ENCODE data around the gene KCND3.

KCND3 gene

GRCh38 chr1:111878649-111879048 is 110.8 kb downstream of the KCND3 start:
- DNase-seq, result no peak

- no peak for DNase-seq
These were observed 111.4 kb downstream of the KCND3 start for GRCh38 chr1:111878091-111878490.

GRCh38 chr1:111876631-111877030 is 112.8 kb downstream of the KCND3 start:
- DNase-seq, result no peak

GRCh38 chr1:111875640-111876039 is 113.8 kb downstream of the KCND3 start:
- no peak for DNase-seq

GRCh38 chr1:111873460-111874030 is 115.9 kb downstream of the KCND3 start:
- DNase-seq, result no peak

- no peak for DNase-seq
These were observed 119.3 kb downstream of the KCND3 start for GRCh38 chr1:111870181-111870580.

GRCh38 chr1:111867868-111868440 is 121.5 kb downstream of the KCND3 start:
- DNase-seq, result no peak

- DNase-seq, result no peak
These were observed 124.6 kb downstream of the KCND3 start for GRCh38 chr1:111864862-111865261.

GRCh38 chr1:111863401-111863800 is 126.1 kb downstream of the KCND3 start:
- DNase-seq, result no peak

GRCh38 chr1:111862599-111862998 is 126.9 kb downstream of the KCND3 start:
- no peak for DNase-seq

GRCh38 chr1:111861523-111861922 is 127.9 kb downstream of the KCND3 start:
- DNase-seq, result no peak

GRCh38 chr1:111857194-111857651 is 132.2 kb downstream of the KCND3 start:
- no peak for DNase-seq

GRCh38 chr1:111856411-111857185 is 132.9 kb downstream of the KCND3 start:
- no peak for DNase-seq

GRCh38 chr1:111855260-111855659 is 134.2 kb downstream of the KCND3 start:
- DNase-seq, result no peak

GRCh38 chr1:111852261-111852721 is 137.2 kb downstream of the KCND3 start:
- DNase-seq, result no peak

- DNase-seq, result no peak
These were observed 137.9 kb downstream of the KCND3 start for GRCh38 chr1:111851552-111851951.

GRCh38 chr1:111850109-111850508 is 139.4 kb downstream of the KCND3 start:
- DNase-seq, result no peak

GRCh38 chr1:111848852-111849545 is 140.5 kb downstream of the KCND3 start:
- no peak for DNase-seq

- DNase-seq, result no peak
These were observed 142.0 kb downstream of the KCND3 start for GRCh38 chr1:111847466-111847865.

GRCh38 chr1:111846842-111847241 is 142.6 kb downstream of the KCND3 start:
- no peak for DNase-seq

- no peak for DNase-seq
These were observed 146.3 kb downstream of the KCND3 start for GRCh38 chr1:111843177-111843576.

GRCh38 chr1:111842411-111842810 is 147.1 kb downstream of the KCND3 start:
- no peak for DNase-seq

GRCh38 chr1:111841746-111842145 is 147.7 kb downstream of the KCND3 start:
- no peak for DNase-seq

GRCh38 chr1:111841189-111841588 is 148.3 kb downstream of the KCND3 start:
- no peak for DNase-seq
